HPDE6-E6E7 (cell line): ENCODE results near the gene RLBP1.

Source experiments
- DNase-seq: peaks from one replicate; pipeline ENCODE4 v3.0.0; 2011; ENCODE audit warnings: missing footprints; ENCODE audit errors: extremely low spot score

Gene RLBP1

GRCh38 chr15:89178307-89178977 lies 42.9 kb downstream of the RLBP1 start:
- DNase-seq: no peak

GRCh38 chr15:89177633-89178306 lies 43.6 kb downstream of the RLBP1 start:
- DNase-seq: peak; percentile 36

- no peak for DNase-seq
Observed at GRCh38 chr15:89177116-89177515, 44.3 kb downstream of the RLBP1 start.

DNA sequence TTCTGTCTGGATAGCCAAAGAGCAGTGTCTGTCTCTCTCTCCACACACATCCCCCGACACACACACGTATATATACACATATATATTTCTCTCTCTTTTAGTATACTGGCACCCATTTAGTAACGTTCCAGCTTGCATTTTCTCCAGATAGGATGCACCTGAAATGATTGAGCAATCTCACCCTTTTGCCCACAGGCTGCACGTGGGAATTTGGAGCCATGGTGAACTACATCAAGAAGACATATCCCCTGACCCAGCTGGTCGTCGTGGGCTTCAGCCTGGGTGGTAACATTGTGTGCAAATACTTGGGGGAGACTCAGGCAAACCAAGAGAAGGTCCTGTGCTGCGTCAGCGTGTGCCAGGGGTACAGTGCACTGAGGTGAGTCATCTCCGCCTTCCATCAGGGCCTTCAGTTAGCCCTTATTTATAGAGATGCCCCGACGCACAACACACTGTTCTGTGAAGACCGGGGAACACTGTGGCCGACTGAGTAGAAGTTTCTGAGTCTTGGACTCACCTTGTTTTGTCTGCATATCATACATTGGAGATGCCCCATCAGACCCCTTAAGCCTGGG lies 45.7 kb downstream of the RLBP1 start:
- DNase-seq: no peak

- no peak for DNase-seq
Observed at GRCh38 chr15:89174476-89174875, 46.9 kb downstream of the RLBP1 start.

- no peak for DNase-seq
Observed at GRCh38 chr15:89172921-89173320, 48.5 kb downstream of the RLBP1 start.

DNA sequence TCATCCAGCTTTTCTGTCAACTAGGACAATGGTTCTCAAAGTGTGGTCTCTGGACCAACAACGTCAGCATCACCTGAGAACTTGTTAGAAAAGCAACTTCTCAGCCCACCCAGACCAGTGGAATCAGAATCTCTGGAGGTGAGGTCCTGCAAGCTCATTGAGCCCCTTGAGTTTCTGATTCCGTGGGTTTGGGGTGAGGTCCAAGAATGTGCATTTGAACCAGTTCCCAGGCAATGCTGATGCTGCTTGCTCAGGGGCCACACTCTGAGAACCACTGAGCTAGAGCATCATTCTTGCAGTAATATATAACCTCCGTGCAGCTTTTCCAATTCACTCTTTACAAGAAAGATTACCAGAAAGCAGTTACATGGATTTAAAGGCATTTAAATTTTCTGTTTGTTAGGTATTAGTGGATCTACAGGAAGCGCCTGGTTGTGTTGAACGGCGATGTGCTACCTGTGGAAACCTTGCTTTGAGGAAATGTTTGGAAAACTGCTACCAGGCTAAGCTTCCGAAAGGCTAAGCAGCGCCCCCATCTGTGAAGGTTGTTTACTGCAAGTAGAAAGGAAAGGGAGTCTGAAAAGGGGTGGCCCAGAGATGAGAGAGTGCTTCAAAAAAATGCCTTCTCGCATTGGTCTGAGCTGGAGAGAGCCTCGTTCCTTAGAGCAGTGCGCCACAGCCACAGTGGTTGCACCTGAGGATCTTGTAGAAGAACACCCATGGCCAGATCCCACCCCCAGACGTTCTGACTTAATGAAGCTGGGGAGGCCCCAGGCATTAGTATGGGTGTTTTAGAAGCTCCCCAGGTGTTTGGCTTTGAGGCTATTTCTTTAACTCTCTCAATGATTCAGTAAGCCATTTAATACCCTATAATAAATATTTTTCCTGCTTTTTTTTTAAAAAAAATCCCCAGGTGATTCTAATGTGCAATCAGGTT lies 50.0 kb downstream of the RLBP1 start:
- DNase-seq: peak; percentile 23

- no peak for DNase-seq
Observed at GRCh38 chr15:89170364-89170763, 51.0 kb downstream of the RLBP1 start.

GRCh38 chr15:89168316-89168833 lies 53.0 kb downstream of the RLBP1 start:
- DNase-seq: no peak

- DNase-seq: peak; percentile 59
Observed at GRCh38 chr15:89167267-89168176, 53.9 kb downstream of the RLBP1 start.

DNA sequence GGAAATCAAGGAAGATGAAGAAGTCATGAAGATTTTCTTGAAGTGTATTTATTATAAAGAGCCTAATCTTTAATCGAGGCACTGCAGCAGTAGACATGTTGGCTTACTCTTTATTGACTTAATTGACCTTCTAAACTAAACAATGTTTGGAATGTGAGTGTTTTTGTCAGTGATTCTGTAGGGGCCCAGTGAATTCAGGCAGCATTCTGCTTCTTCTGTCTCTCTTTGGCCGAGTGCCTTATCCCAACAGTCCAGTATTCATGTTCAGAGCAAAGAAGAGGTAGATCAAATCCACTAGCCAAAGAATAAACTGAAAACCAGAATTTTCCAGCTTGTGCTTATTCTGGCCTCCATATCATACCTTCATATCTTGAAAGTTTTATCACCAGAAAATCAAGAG lies 55.7 kb downstream of the RLBP1 start:
- no peak for DNase-seq

GRCh38 chr15:89164712-89165211 lies 56.6 kb downstream of the RLBP1 start:
- no peak for DNase-seq

- no peak for DNase-seq
Observed at GRCh38 chr15:89163271-89164055, 57.9 kb downstream of the RLBP1 start.

DNA sequence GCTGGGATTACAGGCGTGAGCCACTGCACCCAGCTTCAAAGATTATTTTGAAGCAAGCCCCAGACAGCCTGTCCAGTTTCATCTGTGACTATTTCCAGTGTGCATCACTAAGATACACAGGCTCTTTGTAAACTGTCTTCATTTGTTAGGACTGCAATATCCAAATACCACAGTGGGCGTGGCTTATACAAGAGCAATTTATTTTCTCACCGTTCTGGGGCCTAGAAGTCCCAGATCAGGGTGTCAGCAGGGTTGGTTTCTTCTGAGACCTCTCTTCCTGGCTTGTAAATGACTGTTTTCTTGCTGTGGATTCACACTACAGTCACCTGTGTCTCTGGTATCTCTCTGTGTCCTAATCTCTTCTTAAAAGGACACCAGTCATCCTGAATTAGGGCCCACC lies 59.7 kb downstream of the RLBP1 start:
- DNase-seq: no peak
